MM.1S (cell line): ENCODE results near the gene RNASE2.

Source experiments
- DNase-seq: peaks from one replicate; pipeline ENCODE4 v3.0.0-alpha.2; 2015
- H2AFZ ChIP-seq: fragments of 300-600 bp; sonication (generic); 2 replicates; pipeline ENCODE4 v1.6.0; 2016; ENCODE audit warnings: antibody characterized with exemption, low read length
- H3F3A ChIP-seq: fragments of 300-600 bp; sonication (generic); 2 replicates; pipeline ENCODE4 v1.6.1; 2016; ENCODE audit warnings: mild to moderate bottlenecking, antibody characterized with exemption, low read length, moderate library complexity, mixed read lengths; ENCODE audit not compliant: insufficient read depth
- H3K27ac ChIP-seq: fragments of 300-600 bp; sonication (generic); 2 replicates; pipeline ENCODE4 v1.5.1; 2016; ENCODE audit warnings: mild to moderate bottlenecking, low read length
- H3K27me3 ChIP-seq: fragments of 300-600 bp; sonication (generic); replicated peaks from 2 replicates; pipeline ENCODE4 v1.6.0; 2016; ENCODE audit warnings: low read length; ENCODE audit not compliant: insufficient read depth
- H3K36me3 ChIP-seq: fragments of 300-600 bp; sonication (generic); replicated peaks from 2 replicates; pipeline ENCODE4 v1.6.1; 2016; ENCODE audit warnings: mild to moderate bottlenecking, low read length, mixed read lengths; ENCODE audit not compliant: insufficient read depth
- H3K4me1 ChIP-seq: fragments of 300-600 bp; sonication (generic); 2 replicates; pipeline ENCODE4 v1.6.1; 2016; ENCODE audit warnings: low read length, mixed read lengths
- H3K4me2 ChIP-seq: fragments of 300-600 bp; sonication (generic); 2 replicates; pipeline ENCODE4 v1.6.0; 2016; ENCODE audit warnings: low read depth, low read length
- H3K4me3 ChIP-seq: fragments of 300-600 bp; sonication (generic); 2 replicates; pipeline ENCODE4 v1.5.1; 2016; ENCODE audit warnings: low read length, mixed read lengths
- H3K79me2 ChIP-seq: fragments of 300-600 bp; sonication (generic); 2 replicates; pipeline ENCODE4 v1.6.1; 2016; ENCODE audit warnings: mixed run types, low read length, mixed read lengths
- H3K9ac ChIP-seq: fragments of 300-600 bp; sonication (generic); 2 replicates; pipeline ENCODE4 v1.6.1; 2016; ENCODE audit warnings: low read length, mixed read lengths
- H3K9me2 ChIP-seq: fragments of 300-600 bp; sonication (generic); replicated peaks from 2 replicates; pipeline ENCODE4 v1.6.1; 2016; ENCODE audit warnings: mild to moderate bottlenecking, low read length, mixed read lengths; ENCODE audit not compliant: insufficient read depth
- H3K9me3 ChIP-seq: fragments of 300-600 bp; sonication (generic); replicated peaks from 2 replicates; pipeline ENCODE4 v1.6.1; 2016; ENCODE audit warnings: mild to moderate bottlenecking, low read length, mixed read lengths; ENCODE audit not compliant: insufficient read depth
- H4K20me1 ChIP-seq: fragments of 300-600 bp; sonication (generic); 2 replicates; pipeline ENCODE4 v1.6.1; 2016; ENCODE audit warnings: mild to moderate bottlenecking, low read length, moderate library complexity, mixed read lengths; ENCODE audit not compliant: insufficient read depth
- CTCF ChIP-seq: fragments of 300-600 bp; sonication (generic); IDR thresholded peaks from 2 replicates; pipeline ENCODE4 v1.5.1; 2016; ENCODE audit warnings: antibody characterized with exemption, low read length, mixed read lengths
- EZH2 ChIP-seq: fragments of 300-600 bp; sonication (generic); optimal IDR thresholded peaks from 2 replicates; pipeline ENCODE3; 2017; ENCODE audit warnings: low read depth, mild to moderate bottlenecking, antibody characterized with exemption, low read length, mixed read lengths
- EZH2phosphoT487 ChIP-seq: fragments of 300-600 bp; sonication (generic); IDR thresholded peaks from 2 replicates; pipeline ENCODE4 v1.6.1; 2018; ENCODE audit warnings: antibody characterized with exemption, low read length

Gene RNASE2

DNA sequence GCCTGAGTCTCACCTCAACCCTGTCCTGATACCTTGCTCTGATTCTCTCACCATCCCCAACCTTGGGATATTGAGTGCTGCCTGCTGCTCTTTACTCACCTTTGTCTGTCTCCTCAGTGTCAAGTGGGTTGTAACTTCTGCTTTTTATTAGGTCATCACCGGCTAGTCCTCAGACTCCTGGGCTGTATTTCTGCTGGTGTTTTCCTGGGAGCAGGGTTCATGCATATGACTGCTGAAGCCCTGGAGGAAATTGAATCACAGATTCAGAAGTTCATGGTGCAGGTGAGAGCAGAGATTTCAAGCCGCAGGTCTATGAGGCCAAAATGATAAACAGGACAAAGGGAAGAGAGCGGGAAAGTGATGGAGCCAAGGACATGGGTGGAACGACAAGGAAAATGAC, 44.3 kb downstream of the RNASE2 start:
- H3K79me2 ChIP-seq: no peaks in the 10 kb centered on the region
- no peak for DNase-seq
- H2AFZ ChIP-seq: no peak overlapping the region
- H3K4me1 ChIP-seq: no peaks in the 10 kb centered on the region
- no peaks in the 10 kb centered on the region for H4K20me1 ChIP-seq
- no peak overlapping the region for H3K27ac ChIP-seq
- H3K4me2 ChIP-seq: no peak overlapping the region
- no peaks in the 10 kb centered on the region for H3F3A ChIP-seq
- no peaks in the 10 kb centered on the region for H3K27me3 ChIP-seq
- H3K4me3 ChIP-seq: no peak overlapping the region
- no peaks in the 10 kb centered on the region for H3K9me2 ChIP-seq
- no peak overlapping the region for H3K9ac ChIP-seq
- TF ChIP-seq CTCF (no peak), EZH2 (no peak), EZH2phosphoT487 (no peak)
- no peaks in the 10 kb centered on the region for H3K9me3 ChIP-seq
- no peaks in the 10 kb centered on the region for H3K36me3 ChIP-seq

DNA sequence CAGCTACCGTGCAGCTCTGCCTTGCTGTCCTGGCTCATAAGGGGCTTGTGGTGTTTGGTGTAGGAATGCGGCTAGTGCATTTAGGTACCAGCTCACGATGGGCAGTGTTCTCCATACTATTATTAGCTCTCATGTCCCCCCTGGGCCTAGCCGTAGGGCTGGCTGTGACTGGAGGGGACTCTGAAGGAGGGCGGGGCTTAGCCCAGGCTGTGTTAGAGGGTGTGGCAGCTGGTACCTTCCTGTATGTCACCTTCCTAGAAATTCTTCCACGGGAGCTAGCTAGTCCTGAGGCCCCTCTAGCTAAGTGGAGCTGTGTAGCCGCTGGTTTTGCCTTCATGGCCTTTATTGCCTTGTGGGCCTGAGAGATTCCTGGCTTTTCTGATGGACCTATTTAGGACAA, 45.9 kb downstream of the RNASE2 start:
- Histone ChIP-seq H3F3A (no peaks in the 10 kb centered on the region), H2AFZ (no peak overlapping the region), H3K9ac (no peak overlapping the region), H3K27me3 (no peaks in the 10 kb centered on the region), H3K4me3 (no peak overlapping the region), H3K36me3 (no peaks in the 10 kb centered on the region), H4K20me1 (no peaks in the 10 kb centered on the region), H3K27ac (no peak overlapping the region), H3K9me2 (no peaks in the 10 kb centered on the region), H3K79me2 (no peaks in the 10 kb centered on the region), H3K4me2 (no peak overlapping the region), H3K9me3 (no peaks in the 10 kb centered on the region), H3K4me1 (no peaks in the 10 kb centered on the region)
- TF ChIP-seq CTCF (no peak), EZH2phosphoT487 (no peak), EZH2 (no peak)
- no peak for DNase-seq

- no peak for DNase-seq
- H3K4me2 ChIP-seq: no peak overlapping the region
- H3K4me3 ChIP-seq: no peak overlapping the region
- TF ChIP-seq CTCF (no peak), EZH2phosphoT487 (no peak), EZH2 (no peak)
- no peaks in the 10 kb centered on the region for H3K79me2 ChIP-seq
- no peaks in the 10 kb centered on the region for H4K20me1 ChIP-seq
- H3K9ac ChIP-seq: no peak overlapping the region
- H3F3A ChIP-seq: no peaks in the 10 kb centered on the region
- H3K9me3 ChIP-seq: no peaks in the 10 kb centered on the region
- H3K4me1 ChIP-seq: no peaks in the 10 kb centered on the region
- no peak overlapping the region for H3K27ac ChIP-seq
- H2AFZ ChIP-seq: no peak overlapping the region
- no peaks in the 10 kb centered on the region for H3K36me3 ChIP-seq
- no peaks in the 10 kb centered on the region for H3K27me3 ChIP-seq
- H3K9me2 ChIP-seq: no peaks in the 10 kb centered on the region
Measured at GRCh38 chr14:21003788-21004346, 48.6 kb downstream of the RNASE2 start.
